DOHH2 (cell line): ENCODE measurements around the gene PDE6B.
A peak's percentile ranks its signal among the peaks of the same experiment; 100 is the strongest.

Experiments
- H3F3A ChIP-seq: fragments of 200-600 bp; sonication (generic), shearing (Covaris generic); 2 replicates; pipeline ENCODE4 v1.6.0; 2016; ENCODE audit warnings: antibody characterized with exemption, mild to moderate bottlenecking; ENCODE audit not compliant: control insufficient read depth, insufficient read depth
- H3K27ac ChIP-seq: fragments of 200-600 bp; sonication (generic); 2 replicates; pipeline ENCODE4 v1.5.1; 2014; ENCODE audit warnings: low read depth, mild to moderate bottlenecking, low read length, moderate library complexity
- H3K27me3 ChIP-seq: fragments of 200-600 bp; sonication (generic); 2 replicates; pipeline ENCODE4 v1.6.1; 2014; ENCODE audit warnings: mild to moderate bottlenecking, low read length, mixed read lengths; ENCODE audit not compliant: control insufficient read depth
- H3K36me3 ChIP-seq: fragments of 200-600 bp; sonication (generic); 2 replicates; pipeline ENCODE4 v1.6.1; 2014; ENCODE audit warnings: mild to moderate bottlenecking, low read length, moderate library complexity, mixed read lengths; ENCODE audit not compliant: control insufficient read depth
- H3K4me1 ChIP-seq: fragments of 200-600 bp; sonication (generic); 2 replicates; pipeline ENCODE4 v1.6.1; 2014; ENCODE audit warnings: mild to moderate bottlenecking, low read length, mixed read lengths; ENCODE audit not compliant: control insufficient read depth
- H3K4me2 ChIP-seq: fragments of 200-600 bp; sonication (generic); 2 replicates; pipeline ENCODE4 v1.6.0; 2014; ENCODE audit warnings: mild to moderate bottlenecking, low read length, moderate library complexity
- H3K4me3 ChIP-seq: fragments of 200-600 bp; sonication (generic); 2 replicates; pipeline ENCODE4 v1.5.1; 2014; ENCODE audit warnings: mild to moderate bottlenecking, low read length, mixed read lengths
- H3K79me2 ChIP-seq: fragments of 200-600 bp; sonication (generic); 2 replicates; pipeline ENCODE4 v1.6.1; 2014; ENCODE audit warnings: mild to moderate bottlenecking, low read length, mixed read lengths; ENCODE audit not compliant: control insufficient read depth
- H3K9me2 ChIP-seq: fragments of 200-600 bp; sonication (generic); replicated peaks from 2 replicates; pipeline ENCODE4 v1.6.1; 2014; ENCODE audit warnings: mild to moderate bottlenecking, low read length, mixed read lengths; ENCODE audit not compliant: control insufficient read depth
- H3K9me3 ChIP-seq: fragments of 200-600 bp; sonication (generic); 2 replicates; pipeline ENCODE4 v1.6.1; 2014; ENCODE audit warnings: antibody characterized with exemption, low read length, mixed read lengths; ENCODE audit not compliant: control insufficient read depth, insufficient read depth
- H4K20me1 ChIP-seq: fragments of 200-600 bp; sonication (generic); 2 replicates; pipeline ENCODE4 v1.6.0; 2014; ENCODE audit warnings: low read depth, mild to moderate bottlenecking, antibody characterized with exemption, low read length, moderate library complexity; ENCODE audit not compliant: control insufficient read depth, insufficient read depth
- CTCF ChIP-seq: fragments of 200-600 bp; sonication (generic); IDR thresholded peaks from one replicate; pipeline ENCODE4 v1.5.1; 2014; ENCODE audit warnings: antibody characterized with exemption, mild to moderate bottlenecking, low read depth, low read length; ENCODE audit not compliant: poor library complexity, severe bottlenecking
- EZH2phosphoT487 ChIP-seq: fragments of 200-600 bp; sonication (generic); IDR thresholded peaks from 2 replicates; pipeline ENCODE4 v1.6.1; 2017; ENCODE audit warnings: borderline replicate concordance, mild to moderate bottlenecking, antibody characterized with exemption, low read length, moderate library complexity, mixed read lengths

The PDE6B gene

GRCh38 chr4:682490-683172, 57.3 kb downstream of the PDE6B start:
- no peaks in the 10 kb centered on the region for H3K36me3 ChIP-seq
- peaks cover 42% of the 10 kb centered on the region for H3K4me1 ChIP-seq
- no peaks in the 10 kb centered on the region for H3K27me3 ChIP-seq
- no peak for TF ChIP-seq CTCF
- TF ChIP-seq EZH2phosphoT487, result no peak
- no peak overlapping the region for H3K4me2 ChIP-seq
- no peak overlapping the region for H3K4me3 ChIP-seq
- no peak overlapping the region for H3K27ac ChIP-seq
- H4K20me1 ChIP-seq, result no peaks in the 10 kb centered on the region
- H3K79me2 ChIP-seq, result no peaks in the 10 kb centered on the region
- H3F3A ChIP-seq, result no peaks in the 10 kb centered on the region
- H3K9me2 ChIP-seq, result no peaks in the 10 kb centered on the region
- no peaks in the 10 kb centered on the region for H3K9me3 ChIP-seq

GRCh38 chr4:683247-683897, 58.0 kb downstream of the PDE6B start:
- no peak for TF ChIP-seq CTCF
- TF ChIP-seq EZH2phosphoT487, result no peak
- H3K4me1 ChIP-seq, result peaks cover 35% of the 10 kb centered on the region
- H4K20me1 ChIP-seq, result no peaks in the 10 kb centered on the region
- H3F3A ChIP-seq, result no peaks in the 10 kb centered on the region
- H3K4me3 ChIP-seq, result no peak overlapping the region
- no peaks in the 10 kb centered on the region for H3K27me3 ChIP-seq
- no peak overlapping the region for H3K27ac ChIP-seq
- no peaks in the 10 kb centered on the region for H3K9me2 ChIP-seq
- H3K9me3 ChIP-seq, result no peaks in the 10 kb centered on the region
- H3K4me2 ChIP-seq, result peak overlapping the region; percentile 16; the same call in 1 of the 2 replicates
- H3K36me3 ChIP-seq, result no peaks in the 10 kb centered on the region
- no peaks in the 10 kb centered on the region for H3K79me2 ChIP-seq

GRCh38 chr4:683982-684622, 58.7 kb downstream of the PDE6B start:
- Histone ChIP-seq H3K9me3 (no peaks in the 10 kb centered on the region), H3K27ac (no peak overlapping the region), H3K27me3 (no peaks in the 10 kb centered on the region), H3K4me1 (peaks cover 31% of the 10 kb centered on the region), H3K79me2 (no peaks in the 10 kb centered on the region), H3F3A (no peaks in the 10 kb centered on the region), H3K9me2 (no peaks in the 10 kb centered on the region), H4K20me1 (no peaks in the 10 kb centered on the region), H3K36me3 (no peaks in the 10 kb centered on the region), H3K4me2 (peak overlapping the region; percentile 16; the same call in 1 of the 2 replicates), H3K4me3 (no peak overlapping the region)
- peak; percentile 95 for TF ChIP-seq CTCF
- TF ChIP-seq EZH2phosphoT487, result no peak
